Fibroblast of lung (primary cell): ENCODE results near the gene KCTD4. TPM values are rescaled to one million over a fixed set of nuclear protein-coding genes. Genes with fewer than 3 reads are reported as not detected.
A peak's percentile ranks its signal among the peaks of the same experiment; 100 is the strongest.

ENCODE experiments used
- DNase-seq, 2 donors: peaks; one replicate each; pipeline versions ENCODE4 v3.0.0 to v3.0.0-alpha.2; 2010; ENCODE audit warnings: low read depth in 2 of 2
- H2AFZ ChIP-seq: 2 replicates; pipeline ENCODE4 v1.5.1; 2012; ENCODE audit warnings: low read length, control low read depth, inconsistent platforms
- H3K27ac ChIP-seq: 2 replicates; pipeline ENCODE4 v1.5.1; 2011; ENCODE audit warnings: low read length, control low read depth; ENCODE audit not compliant: insufficient read depth
- H3K27me3 ChIP-seq: 2 replicates; pipeline ENCODE4 v1.5.1; 2011; ENCODE audit warnings: mild to moderate bottlenecking, low read length; ENCODE audit not compliant: control insufficient read depth, insufficient read depth
- H3K36me3 ChIP-seq: 2 replicates; pipeline ENCODE4 v1.5.1; 2011; ENCODE audit warnings: low read length; ENCODE audit not compliant: control insufficient read depth, insufficient read depth
- H3K4me1 ChIP-seq: 2 replicates; pipeline ENCODE4 v1.5.1; 2011; ENCODE audit warnings: low read length; ENCODE audit not compliant: control insufficient read depth, insufficient read depth; ENCODE audit errors: extremely low read depth
- H3K4me2 ChIP-seq: 2 replicates; pipeline ENCODE4 v1.5.1; 2011; ENCODE audit warnings: low read length, control low read depth; ENCODE audit not compliant: insufficient read depth; ENCODE audit errors: extremely low read depth
- H3K4me3 ChIP-seq, 4 experiments: fragments of 200-600 bp in 1 of 4; sonication (generic) in 1 of 4; replicated peaks in 1 of 4; 2 replicates each; pipeline ENCODE4 v1.5.1; 2011 to 2016; ENCODE audit warnings: low read length in 4 of 4, low read depth in 3 of 4, mild to moderate bottlenecking in 3 of 4, control low read depth in 2 of 4, inconsistent platforms in 1 of 4, mixed read lengths in 1 of 4; ENCODE audit not compliant: insufficient read depth in 1 of 4; ENCODE audit errors: control extremely low read depth in 1 of 4
- H3K79me2 ChIP-seq: 2 replicates; pipeline ENCODE4 v1.5.1; 2012; ENCODE audit warnings: mild to moderate bottlenecking, low read length, inconsistent platforms; ENCODE audit not compliant: control insufficient read depth, insufficient read depth
- H3K9ac ChIP-seq: 2 replicates; pipeline ENCODE4 v1.5.1; 2011; ENCODE audit warnings: mild to moderate bottlenecking, low read length, control low read depth; ENCODE audit not compliant: insufficient read depth
- H3K9me3 ChIP-seq: 2 replicates; pipeline ENCODE4 v1.5.1; 2012; ENCODE audit warnings: low read depth, low read length; ENCODE audit not compliant: control insufficient read depth, insufficient read depth
- H4K20me1 ChIP-seq: 2 replicates; pipeline ENCODE4 v1.5.1; 2011; ENCODE audit warnings: low read length; ENCODE audit not compliant: control insufficient read depth, insufficient read depth; ENCODE audit errors: extremely low read depth
- EZH2 ChIP-seq: IDR thresholded peaks from 2 replicates; pipeline ENCODE4 v1.5.1; 2012; ENCODE audit warnings: low read length, control low read depth, mild to moderate bottlenecking; ENCODE audit errors: missing control alignments
- polyA plus RNA-seq, 2 donors: library from polyadenylated mRNA; depleted of rRNA in 1 of 2; stranded (reverse) in 1 of 2; unstranded in 1 of 2; fragments of >200 nt; gene quantifications; 2 replicates each; pipeline ENCODE4 v1.2.1, GENCODE V29; 2011 to 2012; ENCODE audit warnings: missing spikeins in 1 of 2
- total RNA-seq: library from RNA; depleted of rRNA; stranded (reverse); fragments of >200 nt; gene quantifications from 2 replicates; pipeline ENCODE4 v1.2.1, GENCODE V29; 2014
- TF ChIP-seq, protein P1 (sequence below), 2 donors: IDR thresholded peaks in 1 of 2; conservative IDR thresholded peaks in 1 of 2; 1 replicate in 1 of 2; 2 replicates in 1 of 2; pipeline ENCODE4 v1.5.1; 2011 to 2012; ENCODE audit warnings: low read length in 2 of 2, control low read depth in 1 of 2, inconsistent platforms in 1 of 2, low read depth in 1 of 2, mild to moderate bottlenecking in 1 of 2

KCTD4 gene
- total and polyA plus RNA-seq, 2 donors (not counting 1 experiment from before 2014, with no cell fraction given) = under 0.01 to 0.54 TPM

DNA sequence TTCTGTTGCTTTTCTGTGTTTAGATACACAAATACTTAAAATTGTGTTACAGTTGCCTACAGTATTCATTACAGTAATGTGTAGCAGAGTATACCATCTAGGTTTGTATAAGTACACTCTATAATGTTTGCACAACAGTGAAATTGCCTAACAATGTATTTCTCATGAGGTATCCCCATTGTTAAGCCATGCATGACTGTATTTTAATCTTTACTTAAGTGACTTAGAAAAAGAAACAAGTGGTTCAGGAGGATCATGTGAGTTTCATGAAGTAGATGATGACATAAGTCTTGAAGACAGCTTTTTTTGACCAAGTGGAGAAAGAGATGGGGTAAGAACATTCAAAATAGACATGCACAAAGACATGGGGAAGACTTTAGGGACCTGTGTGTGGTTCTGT lies 8.4 kb upstream of the KCTD4 start:
- Histone ChIP-seq H3K27me3 (no peaks in the 10 kb centered on the region), H3K79me2 (no peaks in the 10 kb centered on the region), H3K9ac (no peak overlapping the region), H4K20me1 (no peaks in the 10 kb centered on the region), H3K4me2 (no peak overlapping the region), H3K36me3 (peaks cover 1% of the 10 kb centered on the region), H3K4me1 (peaks cover 14% of the 10 kb centered on the region), H3K27ac (no peak overlapping the region), H3K4me3 (no peak overlapping the region), H2AFZ (no peak overlapping the region), H3K9me3 (no peaks in the 10 kb centered on the region)
- TF ChIP-seq, protein P1, sequence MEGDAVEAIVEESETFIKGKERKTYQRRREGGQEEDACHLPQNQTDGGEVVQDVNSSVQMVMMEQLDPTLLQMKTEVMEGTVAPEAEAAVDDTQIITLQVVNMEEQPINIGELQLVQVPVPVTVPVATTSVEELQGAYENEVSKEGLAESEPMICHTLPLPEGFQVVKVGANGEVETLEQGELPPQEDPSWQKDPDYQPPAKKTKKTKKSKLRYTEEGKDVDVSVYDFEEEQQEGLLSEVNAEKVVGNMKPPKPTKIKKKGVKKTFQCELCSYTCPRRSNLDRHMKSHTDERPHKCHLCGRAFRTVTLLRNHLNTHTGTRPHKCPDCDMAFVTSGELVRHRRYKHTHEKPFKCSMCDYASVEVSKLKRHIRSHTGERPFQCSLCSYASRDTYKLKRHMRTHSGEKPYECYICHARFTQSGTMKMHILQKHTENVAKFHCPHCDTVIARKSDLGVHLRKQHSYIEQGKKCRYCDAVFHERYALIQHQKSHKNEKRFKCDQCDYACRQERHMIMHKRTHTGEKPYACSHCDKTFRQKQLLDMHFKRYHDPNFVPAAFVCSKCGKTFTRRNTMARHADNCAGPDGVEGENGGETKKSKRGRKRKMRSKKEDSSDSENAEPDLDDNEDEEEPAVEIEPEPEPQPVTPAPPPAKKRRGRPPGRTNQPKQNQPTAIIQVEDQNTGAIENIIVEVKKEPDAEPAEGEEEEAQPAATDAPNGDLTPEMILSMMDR (conservative IDR thresholded peaks at IDR 0.05 in 1 of 2, IDR thresholded peaks at IDR 0.05 in 1 of 2; ENCODE audit: low read depth in 1 of 2, low read length in 2 of 2) = no peak
- no peak for TF ChIP-seq EZH2
- peak in 1 of 2 donors; percentile 12 for DNase-seq

DNA sequence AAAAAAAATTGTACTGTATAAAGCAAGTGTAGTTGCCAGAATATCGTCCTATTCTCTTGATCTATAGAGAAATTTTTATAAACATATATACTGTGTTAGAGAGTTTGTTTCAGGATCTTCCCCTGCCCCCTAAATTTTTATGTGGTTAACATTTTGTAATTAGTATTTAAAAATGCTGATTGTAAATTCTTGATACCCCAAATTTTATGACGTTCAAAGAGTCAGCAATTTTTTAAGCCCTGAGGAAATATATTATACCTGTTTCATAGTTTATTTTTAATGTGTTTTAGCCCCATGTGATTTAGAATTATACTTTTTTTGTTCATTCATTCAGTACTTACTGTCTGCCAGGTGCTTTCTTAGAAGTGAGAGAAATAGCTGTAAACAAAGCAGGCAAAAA lies 7.3 kb upstream of the KCTD4 start:
- Histone ChIP-seq H2AFZ (no peak overlapping the region), H3K4me2 (no peak overlapping the region), H4K20me1 (no peaks in the 10 kb centered on the region), H3K4me3 (no peak overlapping the region), H3K36me3 (peaks cover 1% of the 10 kb centered on the region), H3K79me2 (no peaks in the 10 kb centered on the region), H3K9ac (no peak overlapping the region), H3K4me1 (peaks cover 14% of the 10 kb centered on the region), H3K27me3 (no peaks in the 10 kb centered on the region), H3K9me3 (no peaks in the 10 kb centered on the region), H3K27ac (no peak overlapping the region)
- TF ChIP-seq EZH2 = no peak
- TF ChIP-seq, protein P1 (conservative IDR thresholded peaks at IDR 0.05 in 1 of 2, IDR thresholded peaks at IDR 0.05 in 1 of 2; ENCODE audit: low read depth in 1 of 2, low read length in 2 of 2) = no peak
- no peak for DNase-seq

DNA sequence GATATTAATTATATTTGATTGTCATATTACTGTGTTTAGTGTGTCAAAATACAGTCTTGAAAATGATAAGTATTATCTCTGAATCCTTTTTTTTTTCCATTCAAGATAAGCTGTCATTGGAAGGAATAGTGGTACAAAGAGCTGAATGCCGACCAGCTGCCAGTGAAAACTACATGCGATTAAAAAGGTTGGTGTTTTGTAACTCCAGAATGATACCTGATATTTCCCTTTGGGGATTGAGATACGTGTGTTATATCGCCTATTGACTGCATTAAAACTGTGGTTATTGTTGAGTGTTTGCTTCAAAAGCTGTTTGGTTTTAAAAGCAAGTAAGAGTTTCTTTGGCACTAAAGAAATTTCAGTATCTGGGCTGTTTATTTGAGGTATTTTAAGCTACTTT lies 6.5 kb upstream of the KCTD4 start:
- no peak overlapping the region for H3K4me3 ChIP-seq
- no peak for TF ChIP-seq EZH2
- TF ChIP-seq, protein P1 (conservative IDR thresholded peaks at IDR 0.05 in 1 of 2, IDR thresholded peaks at IDR 0.05 in 1 of 2; ENCODE audit: low read depth in 1 of 2, low read length in 2 of 2) = no peak
- H3K4me1 ChIP-seq = peaks cover 14% of the 10 kb centered on the region
- H3K4me2 ChIP-seq = no peak overlapping the region
- no peak overlapping the region for H2AFZ ChIP-seq
- no peak overlapping the region for H3K9ac ChIP-seq
- no peaks in the 10 kb centered on the region for H3K27me3 ChIP-seq
- H3K79me2 ChIP-seq = no peaks in the 10 kb centered on the region
- peak in 1 of 2 donors; percentile 34 for DNase-seq
- peak overlapping the region; percentile 73 for H3K27ac ChIP-seq
- peaks cover 1% of the 10 kb centered on the region for H3K36me3 ChIP-seq
- no peaks in the 10 kb centered on the region for H3K9me3 ChIP-seq
- H4K20me1 ChIP-seq = no peaks in the 10 kb centered on the region
